GM20431 (cell line): ENCODE data around the gene ADAMTSL4.
"Not testable (repeated sequence)": the region's sequence is repeated elsewhere in the genome, so short reads cannot be mapped to it uniquely, and the experiment has no call there.

ENCODE experiments used
- in situ Hi-C: fragments of 300-500 bp; cut with MseI, MboI; formaldehyde crosslinking; loops from one replicate; pipeline ENCODE4 v1.15.0; 2020; ENCODE audit warnings: low sequenced_read_pairs; ENCODE audit not compliant: unreplicated experiment

The ADAMTSL4 gene

GRCh38 chr1:150563340-150564038 is 14.3 kb downstream of the ADAMTSL4 start:
- in situ Hi-C loops = no loop called here

- in situ Hi-C loops = no loop called here
Measured at GRCh38 chr1:150564051-150564991, 15.1 kb downstream of the ADAMTSL4 start.

DNA sequence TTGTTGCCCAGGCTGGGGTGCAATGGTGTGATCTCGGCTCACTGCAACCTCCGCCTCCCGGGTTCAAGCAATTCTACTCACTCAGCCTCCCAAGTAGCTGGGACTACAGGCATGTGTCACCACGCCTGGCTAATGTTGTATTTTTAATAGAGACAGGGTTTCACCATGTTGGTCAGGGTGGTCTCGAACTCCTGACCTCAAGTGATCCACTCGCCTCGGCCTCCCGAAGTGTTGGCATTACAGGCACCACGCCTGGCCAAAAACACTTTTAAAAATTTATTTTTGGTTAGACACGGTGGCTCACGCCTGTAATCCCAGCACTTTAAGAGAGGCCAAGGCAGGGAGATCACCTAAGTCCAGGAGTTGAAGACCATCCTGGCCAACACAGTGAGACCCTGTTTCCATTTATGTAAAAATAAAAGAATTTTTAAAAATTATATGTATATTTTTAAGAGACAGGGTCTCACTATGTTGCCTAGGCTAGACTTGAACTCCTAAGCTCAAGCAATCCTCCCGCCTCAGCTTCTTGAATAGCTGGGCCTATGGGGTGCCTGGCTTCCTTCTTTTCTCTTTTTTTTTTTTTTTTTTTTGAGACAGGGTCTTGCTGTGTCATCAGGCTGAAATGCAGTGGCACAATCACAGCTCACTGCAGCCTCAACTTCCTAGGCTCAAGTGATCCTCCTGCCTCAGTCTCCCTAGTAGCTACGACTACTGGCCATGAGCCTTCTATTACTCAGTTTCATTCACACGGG is 16.2 kb downstream of the ADAMTSL4 start:
- in situ Hi-C loops = not testable (repeated sequence)

- in situ Hi-C loops = no loop called here
Measured at GRCh38 chr1:150566589-150567340, 17.6 kb downstream of the ADAMTSL4 start.

- in situ Hi-C loops = no loop called here
Measured at GRCh38 chr1:150567341-150567716, 18.1 kb downstream of the ADAMTSL4 start.

- in situ Hi-C loops = no loop called here
Measured at GRCh38 chr1:150567717-150568593, 18.7 kb downstream of the ADAMTSL4 start.

DNA sequence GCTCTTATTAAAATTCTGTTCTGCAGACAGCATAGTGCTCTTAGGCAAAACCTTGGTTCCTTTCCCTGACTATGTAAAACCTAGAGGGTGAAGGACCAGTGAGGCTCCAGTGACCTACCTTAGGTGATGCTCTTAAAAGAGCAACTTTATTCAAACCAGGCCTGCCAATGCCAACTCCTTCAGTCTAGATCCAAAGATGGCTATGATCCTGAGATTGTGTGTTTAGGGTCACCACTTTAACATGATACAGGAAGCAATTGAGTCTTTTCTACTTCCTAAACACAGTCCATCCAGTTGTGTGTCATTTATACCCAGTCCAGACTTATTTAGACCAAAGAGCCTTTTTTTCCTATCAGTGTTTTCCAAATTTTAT is 19.4 kb downstream of the ADAMTSL4 start:
- in situ Hi-C loops = no loop called here

DNA sequence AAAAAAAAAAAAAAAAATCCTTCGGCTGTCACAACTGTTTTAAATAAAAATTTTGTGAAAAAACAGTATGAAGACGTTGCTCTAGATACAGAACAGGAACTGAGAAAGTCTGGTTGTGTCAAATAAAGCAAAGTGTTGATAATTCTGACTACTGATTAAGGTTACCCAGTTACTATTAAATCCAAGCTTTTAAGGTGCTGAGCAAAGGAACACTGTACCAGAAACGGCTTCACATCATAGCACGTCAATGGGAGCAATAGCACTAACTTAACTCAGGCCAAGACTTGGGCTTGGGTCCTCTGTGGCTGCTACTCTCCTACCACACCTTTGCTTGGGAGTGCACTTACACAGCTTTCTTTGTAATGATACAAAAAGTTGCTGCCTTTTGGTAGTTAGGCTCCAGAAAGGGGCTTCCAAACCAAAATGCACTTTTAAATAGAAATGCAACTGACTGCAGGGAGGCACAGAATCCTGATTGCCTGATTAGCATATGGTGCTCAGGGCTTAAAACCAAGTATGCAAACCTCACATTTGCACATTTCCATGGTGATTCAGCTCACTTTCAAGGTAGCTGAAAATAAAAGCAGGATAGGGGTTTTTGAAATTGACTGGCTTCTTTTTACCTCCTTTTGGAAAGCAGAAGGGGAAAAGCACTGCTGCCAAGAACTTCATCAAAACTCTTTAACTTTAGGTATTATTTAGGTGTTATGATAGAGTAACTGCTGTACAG is 23.9 kb downstream of the ADAMTSL4 start:
- in situ Hi-C loops = no loop called here

- in situ Hi-C loops = not testable (repeated sequence)
Measured at GRCh38 chr1:150573648-150574071, 24.5 kb downstream of the ADAMTSL4 start.

DNA sequence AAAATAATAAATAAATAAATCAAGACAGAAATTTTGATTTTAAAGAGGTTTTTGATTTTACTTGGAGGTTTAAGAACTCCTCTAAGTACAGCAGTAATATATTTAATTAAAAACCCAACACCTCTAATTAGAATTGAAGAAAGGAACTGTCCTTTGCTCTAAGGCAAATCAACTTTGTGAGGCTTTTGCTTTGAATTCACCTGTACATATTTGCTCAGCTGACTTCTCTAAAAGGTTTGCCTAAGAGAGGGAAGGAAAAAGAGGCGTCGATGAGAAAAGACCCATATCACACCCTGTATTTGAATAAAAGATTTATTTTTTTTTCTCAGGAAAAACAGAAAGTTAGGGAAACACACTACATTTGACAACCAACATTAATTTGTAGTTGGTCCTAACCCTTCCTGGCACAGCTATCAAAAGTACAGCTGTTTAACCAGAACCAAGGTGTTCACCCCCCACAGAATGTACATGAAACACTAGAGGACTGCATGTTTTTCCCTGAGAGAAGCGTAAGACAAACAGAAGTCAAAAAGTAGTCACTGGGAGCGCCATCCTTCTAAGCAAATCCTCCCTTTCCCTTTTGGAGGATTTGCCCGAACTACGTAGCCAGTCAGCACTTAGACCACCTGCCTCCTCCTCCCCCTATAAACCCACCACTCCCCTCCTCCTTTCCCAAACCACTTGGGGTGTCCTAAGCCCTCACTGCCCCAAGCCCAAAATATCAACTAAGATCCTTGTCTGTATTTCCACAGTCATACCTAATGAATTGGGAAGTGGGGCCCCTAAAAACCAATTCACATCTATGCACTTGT is 25.3 kb downstream of the ADAMTSL4 start:
- in situ Hi-C loops = no loop called here

DNA sequence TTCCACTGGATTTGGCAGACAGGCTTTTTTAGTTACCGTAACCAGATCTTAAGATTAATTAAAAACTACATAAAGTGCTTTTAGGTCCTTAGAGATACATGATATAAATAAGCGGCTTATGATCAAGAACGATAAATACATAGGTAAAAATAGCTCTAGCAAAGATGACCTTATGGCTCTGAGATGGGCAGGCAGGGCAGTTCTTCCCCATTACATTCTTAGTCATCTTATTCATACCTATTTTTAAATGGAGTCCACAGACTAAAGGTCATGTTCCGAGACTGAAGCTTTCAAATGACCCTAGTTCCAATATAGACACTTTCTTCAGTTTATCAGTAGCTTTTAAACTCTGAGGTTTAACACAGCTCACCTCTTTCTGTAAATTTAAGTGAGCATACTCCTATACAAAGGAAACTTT is 25.9 kb downstream of the ADAMTSL4 start:
- in situ Hi-C loops = no loop called here

DNA sequence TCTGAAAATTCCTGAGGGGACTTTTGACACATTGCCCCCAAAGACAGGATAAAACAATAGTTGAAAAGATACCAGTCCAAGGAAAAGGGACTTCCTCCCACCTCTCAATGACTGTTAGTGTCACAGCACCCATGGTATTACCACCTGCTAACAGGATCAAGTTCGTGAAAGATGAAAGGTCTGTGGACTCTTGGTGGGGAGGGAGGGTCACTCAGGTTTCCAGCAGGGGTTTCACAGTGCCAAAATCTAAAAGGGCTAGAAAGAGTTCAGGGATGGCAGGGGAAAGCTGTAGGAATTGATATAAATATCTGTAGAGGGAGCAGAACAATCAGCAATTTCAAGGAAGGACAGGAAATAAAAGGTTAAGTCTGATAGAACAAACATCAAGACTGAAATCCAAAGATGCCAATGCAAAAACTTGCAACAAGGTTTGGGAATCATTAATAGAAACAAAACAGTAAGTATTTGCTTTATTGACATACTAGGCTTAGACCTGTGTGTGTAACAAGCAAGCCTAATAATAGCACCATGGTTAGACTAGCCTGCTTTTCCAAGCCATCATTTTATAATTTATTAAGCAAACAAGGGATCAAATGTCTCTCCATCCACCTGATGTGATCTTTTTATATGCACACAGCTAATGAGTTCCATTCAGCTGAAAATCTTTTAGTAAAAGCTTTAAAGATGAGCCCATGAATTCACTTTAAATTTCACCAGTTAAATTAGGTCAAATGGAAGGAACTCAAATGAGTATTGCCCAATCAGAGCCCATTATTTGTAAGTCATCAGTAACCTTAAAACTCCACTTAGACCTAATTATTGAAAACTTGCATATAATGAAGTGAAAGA is 26.5 kb downstream of the ADAMTSL4 start:
- in situ Hi-C loops = no loop called here

DNA sequence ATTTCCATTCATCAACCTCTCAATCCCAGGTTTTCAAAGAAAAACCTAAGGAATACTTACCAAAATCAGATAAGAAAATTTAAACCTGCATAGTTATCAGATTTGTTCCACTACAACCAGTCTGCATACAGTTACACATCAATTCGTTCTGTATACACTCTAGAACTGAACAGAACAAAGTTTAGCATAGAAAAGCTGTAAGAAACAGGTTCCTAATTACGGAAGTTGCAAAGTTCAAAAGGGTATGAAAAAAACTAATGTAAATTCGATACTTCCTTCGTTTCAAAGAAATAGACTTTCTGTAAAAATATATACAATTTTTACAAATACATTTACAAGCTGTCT is 27.1 kb downstream of the ADAMTSL4 start:
- in situ Hi-C loops = no loop called here

DNA sequence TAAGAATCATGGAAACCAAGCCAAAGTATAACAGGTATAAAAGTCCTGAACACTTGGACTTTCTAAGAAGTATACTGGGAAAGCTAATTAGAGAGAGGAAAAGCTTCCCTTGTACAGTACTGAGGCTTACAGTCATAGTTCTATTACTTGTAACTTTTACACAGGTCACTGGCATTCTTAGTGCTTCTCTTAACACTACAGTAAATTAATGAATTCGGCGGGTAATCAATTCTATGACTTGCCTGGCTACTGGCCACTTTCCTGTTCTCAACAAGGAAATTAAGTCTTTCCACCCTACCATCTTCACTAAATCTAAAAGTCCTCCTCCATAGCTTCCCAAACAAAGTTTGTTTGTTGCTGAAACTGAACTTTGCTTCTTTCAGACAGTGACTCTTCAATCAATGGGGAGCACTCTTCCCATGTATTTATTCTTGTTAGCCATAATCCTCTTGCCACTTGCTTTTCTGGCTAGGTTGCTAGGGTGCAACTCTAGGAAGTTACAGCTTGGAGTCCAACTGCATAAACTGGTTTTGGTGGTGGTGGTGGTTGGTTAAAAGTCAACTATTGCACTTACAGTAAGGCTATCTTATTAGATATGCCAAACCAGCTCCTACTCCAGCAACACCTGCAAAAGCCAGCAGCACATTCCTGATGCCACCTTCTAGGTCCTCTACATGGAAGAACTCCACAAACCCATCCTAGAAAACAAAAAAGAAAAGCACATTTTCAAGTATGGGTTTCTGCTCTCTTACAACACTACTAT is 27.8 kb downstream of the ADAMTSL4 start:
- in situ Hi-C loops = no loop called here

DNA sequence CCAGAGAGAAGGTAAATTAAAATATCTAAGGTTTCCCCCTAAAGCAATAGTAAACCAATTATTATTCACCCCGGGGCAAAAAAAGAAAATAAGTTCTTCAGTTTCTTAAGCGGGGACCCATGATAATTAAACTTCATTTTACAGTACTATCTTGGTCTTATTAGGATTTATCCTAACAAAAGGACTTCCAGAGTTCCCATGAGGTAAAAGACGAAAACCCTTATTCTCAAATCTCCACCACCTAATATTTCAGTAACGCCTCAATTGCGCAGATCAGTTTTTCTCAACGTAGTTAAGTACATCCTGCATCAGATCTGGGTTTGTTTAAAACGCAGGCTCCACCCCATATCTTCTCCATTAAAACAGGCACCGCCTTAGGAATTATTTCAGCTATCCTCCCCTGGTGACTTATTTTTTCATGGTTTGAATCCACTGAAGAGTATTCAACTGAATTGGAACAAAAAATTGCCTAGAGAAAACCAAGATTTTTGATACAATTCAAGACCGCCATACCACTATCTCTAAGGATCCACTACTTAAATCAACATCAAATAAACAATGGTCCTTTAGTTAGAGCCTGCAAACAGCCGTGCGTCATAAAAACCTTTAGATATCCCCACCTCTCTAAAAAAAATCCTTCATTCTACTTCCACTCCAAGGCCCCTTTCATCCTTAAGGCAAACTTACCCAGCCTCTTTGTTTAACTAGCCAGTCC is 28.5 kb downstream of the ADAMTSL4 start:
- in situ Hi-C loops = no loop called here
